ENCODE results near the gene SCAI.

- TF ChIP-seq CTCF (IDR thresholded peaks at IDR 0.05) = no peak
- TF ChIP-seq POLR2A (IDR thresholded peaks at IDR 0.05; ENCODE audit: low read depth) = no peak
Observed at GRCh38 chr9:124914753-124915405, 228.4 kb downstream of the SCAI start.
